Stomach (tissue), 9 donors: ENCODE results near the gene PRKAR2B. TPM values are rescaled to one million over a fixed set of nuclear protein-coding genes. Genes with fewer than 3 reads are reported as not detected.

Source experiments
- DNase-seq, 2 donors: peaks; one replicate each; pipeline versions ENCODE4 v3.0.0 to v3.0.0-alpha.2; 2013 to 2019
- H3K27ac ChIP-seq, 5 donors: fragments of 200-600 bp in 4 of 5; sonication (generic) in 4 of 5; one replicate each; pipeline ENCODE4 v1.5.1; 2013 to 2019; ENCODE audit warnings: mild to moderate bottlenecking in 1 of 5, moderate library complexity in 1 of 5
- H3K27me3 ChIP-seq, 3 donors: fragments of 200-600 bp; sonication (generic); one replicate each; pipeline ENCODE4 v1.5.1; 2017 to 2019; ENCODE audit warnings: mixed run types in 1 of 3
- H3K36me3 ChIP-seq, 4 donors: fragments of 200-600 bp; sonication (generic); 1 replicate in 3 of 4; 2 replicates in 1 of 4; pipeline ENCODE4 v1.5.1; 2016 to 2019
- H3K4me1 ChIP-seq, 4 donors: fragments of 200-600 bp; sonication (generic); one replicate each; pipeline ENCODE4 v1.5.1; 2016 to 2019
- H3K4me3 ChIP-seq, 4 donors: fragments of 200-600 bp; sonication (generic) in 3 of 4; one replicate each; pipeline ENCODE4 v1.5.1; 2016 to 2019; ENCODE audit warnings: mild to moderate bottlenecking in 1 of 4
- H3K9me3 ChIP-seq, 4 donors: fragments of 200-600 bp; sonication (generic); one replicate each; pipeline ENCODE4 v1.5.1; 2016 to 2019
- CTCF ChIP-seq, 7 experiments: fragments of 450-650 bp in 4 of 7; fragments of 200-600 bp in 3 of 7; sonication (generic) in 3 of 7; IDR thresholded peaks; one replicate each; pipeline ENCODE4 v1.5.1; 2016 to 2019; ENCODE audit warnings: antibody characterized with exemption in 7 of 7, control low read depth in 2 of 7, mild to moderate bottlenecking in 1 of 7
- EP300 ChIP-seq: sonication (generic); formaldehyde crosslinking; IDR thresholded peaks from one replicate; pipeline ENCODE4 v1.6.1; 2017; ENCODE audit warnings: antibody characterized with exemption
- POLR2A ChIP-seq, 4 donors: fragments of 450-650 bp; IDR thresholded peaks; one replicate each; pipeline ENCODE4 v1.6.1; 2016; ENCODE audit warnings: antibody characterized with exemption in 4 of 4, control low read depth in 2 of 4, mild to moderate bottlenecking in 1 of 4, moderate library complexity in 1 of 4
- POLR2AphosphoS5 ChIP-seq, 3 donors: sonication (generic); formaldehyde crosslinking; IDR thresholded peaks; one replicate each; pipeline ENCODE4 v1.6.1; 2016; ENCODE audit warnings: antibody characterized with exemption in 3 of 3
- WGBS, 5 donors: extraction: QIAGEN DNeasy Blood & Tissue Kit in 3 of 5; methylation state at CpG; one replicate each; pipeline versions ENCODE4 v1.1.5 to v1.1.7; 2013 to 2018; 5-methylcytosine and 5-hydroxymethylcytosine counted together
- intact Hi-C: fragments of 100-400 bp; cut with DNase I; formaldehyde crosslinking; loops from one replicate; pipeline ENCODE4 v1.15.1; 2023; ENCODE audit warnings: low total_unique reads
- polyA plus RNA-seq, 3 donors: library from polyadenylated mRNA; stranded (reverse); fragments of 200-250 nt; gene quantifications; one replicate each; pipeline ENCODE4 v1.2.3, GENCODE V29; 2013
- total RNA-seq, 5 donors: library from RNA; depleted of rRNA; stranded (reverse); fragments of >200 nt; gene quantifications; one replicate each; pipeline versions ENCODE4 v1.1.0 to v1.2.3, GENCODE V29; 2014 to 2016
- donor health status: healthy with polysubstance abuse.
- donor health status: Bipolar disorder and iron deficiency.
- donor health status: healthy.

PRKAR2B gene
- total and polyA plus RNA-seq, 8 donors: 4.7 to 39.6 (median 15.2) TPM

- no peak for DNase-seq
- intact Hi-C loops: no loop called here
- Histone ChIP-seq H3K9me3 (no peaks in the 10 kb centered on the region), H3K36me3 (no peaks in the 10 kb centered on the region), H3K4me1 (no peaks in the 10 kb centered on the region), H3K27me3 (no peaks in the 10 kb centered on the region), H3K27ac (no peak overlapping the region), H3K4me3 (no peak overlapping the region)
- no peak for TF ChIP-seq EP300
- TF ChIP-seq POLR2AphosphoS5 (IDR thresholded peaks at IDR 0.05): no peak
- TF ChIP-seq POLR2A (IDR thresholded peaks at IDR 0.05): no peak
- no peak for TF ChIP-seq CTCF (IDR thresholded peaks at IDR 0.05)
- WGBS, 5 donors: 75 to 85% (median 82%) methylated on average over 11 of the region's 11 CpGs
These were observed 34.9 kb downstream of the PRKAR2B start for GRCh38 chr7:107079212-107079940.

- intact Hi-C loops: no loop called here
- Histone ChIP-seq H3K4me1 (no peaks in the 10 kb centered on the region), H3K27me3 (no peaks in the 10 kb centered on the region), H3K4me3 (no peak overlapping the region), H3K27ac (no peak overlapping the region), H3K9me3 (no peaks in the 10 kb centered on the region), H3K36me3 (no peaks in the 10 kb centered on the region)
- DNase-seq: no peak
- TF ChIP-seq POLR2AphosphoS5 (IDR thresholded peaks at IDR 0.05) (no peak), POLR2A (IDR thresholded peaks at IDR 0.05) (no peak), EP300 (no peak), CTCF (IDR thresholded peaks at IDR 0.05) (no peak)
- WGBS, 5 donors: 77 to 86% (median 81%) methylated on average over 4 of the region's 4 CpGs
These were observed 35.6 kb downstream of the PRKAR2B start for GRCh38 chr7:107080099-107080505.

- no peak overlapping the region for H3K4me3 ChIP-seq
- no peaks in the 10 kb centered on the region for H3K27me3 ChIP-seq
- intact Hi-C loops: no loop called here
- DNase-seq: no peak
- TF ChIP-seq CTCF (IDR thresholded peaks at IDR 0.05) (no peak), POLR2A (IDR thresholded peaks at IDR 0.05) (no peak)
- H3K4me1 ChIP-seq: no peaks in the 10 kb centered on the region
- H3K36me3 ChIP-seq: no peaks in the 10 kb centered on the region
- H3K9me3 ChIP-seq: no peaks in the 10 kb centered on the region
- H3K27ac ChIP-seq: no peak overlapping the region
- 88 to 97% (median 91%) methylated on average over 2 of the region's 2 CpGs for WGBS, 5 donors
These were observed 36.0 kb downstream of the PRKAR2B start for GRCh38 chr7:107080533-107080932.

GRCh38 chr7:107085180-107085579 is 40.7 kb downstream of the PRKAR2B start:
- no peaks in the 10 kb centered on the region for H3K9me3 ChIP-seq
- H3K4me3 ChIP-seq: no peak overlapping the region
- intact Hi-C loops: no loop called here
- H3K27ac ChIP-seq: no peak overlapping the region
- H3K4me1 ChIP-seq: no peaks in the 10 kb centered on the region
- H3K27me3 ChIP-seq: no peaks in the 10 kb centered on the region
- DNase-seq: no peak
- TF ChIP-seq EP300: no peak
- no peak for TF ChIP-seq POLR2AphosphoS5 (IDR thresholded peaks at IDR 0.05)
- no peak for TF ChIP-seq POLR2A (IDR thresholded peaks at IDR 0.05)
- TF ChIP-seq CTCF (IDR thresholded peaks at IDR 0.05): no peak
- H3K36me3 ChIP-seq: no peaks in the 10 kb centered on the region
